Liver (tissue), 9 donors: Measurements from ENCODE around the gene IFT52. TPM values are rescaled to one million over a fixed set of nuclear protein-coding genes. Genes with fewer than 3 reads are reported as not detected.

ENCODE experiments used
- DNase-seq: peaks from one replicate; pipeline ENCODE4 v3.0.0-alpha.2; 2017; ENCODE audit warnings: low spot score
- H3K27ac ChIP-seq, 2 donors: one replicate each; pipeline ENCODE4 v1.7.0; 2013; ENCODE audit warnings: inconsistent platforms in 2 of 2, low read length in 2 of 2, control low read depth in 1 of 2, low read depth in 1 of 2, mild to moderate bottlenecking in 1 of 2
- H3K27me3 ChIP-seq, 4 donors: one replicate each; pipeline versions ENCODE4 v1.6.1 to v1.7.0; 2013; ENCODE audit warnings: low read length in 3 of 4, inconsistent platforms in 1 of 4, mild to moderate bottlenecking in 1 of 4, moderate library complexity in 1 of 4; ENCODE audit not compliant: control insufficient read depth in 4 of 4, insufficient read depth in 4 of 4
- H3K36me3 ChIP-seq, 4 donors: one replicate each; pipeline versions ENCODE4 v1.6.1 to v1.7.0; 2013; ENCODE audit warnings: low read length in 3 of 4, mild to moderate bottlenecking in 3 of 4, low read depth in 1 of 4, moderate library complexity in 1 of 4; ENCODE audit not compliant: control insufficient read depth in 4 of 4, insufficient read depth in 3 of 4
- H3K4me1 ChIP-seq, 4 donors: one replicate each; pipeline versions ENCODE4 v1.6.1 to v1.7.0; 2013; ENCODE audit warnings: low read length in 3 of 4, mild to moderate bottlenecking in 3 of 4, moderate library complexity in 1 of 4; ENCODE audit not compliant: control insufficient read depth in 4 of 4, insufficient read depth in 4 of 4
- H3K4me3 ChIP-seq, 3 donors: one replicate each; pipeline versions ENCODE4 v1.6.1 to v1.7.0; 2013; ENCODE audit warnings: low read length in 3 of 3, control low read depth in 1 of 3, low read depth in 1 of 3, mild to moderate bottlenecking in 1 of 3
- H3K9ac ChIP-seq, 2 donors: one replicate each; pipeline ENCODE4 v1.7.0; 2013; ENCODE audit warnings: low read length in 2 of 2, mild to moderate bottlenecking in 2 of 2, moderate library complexity in 2 of 2, control low read depth in 1 of 2, low read depth in 1 of 2
- H3K9me3 ChIP-seq, 4 donors: one replicate each; pipeline versions ENCODE4 v1.6.1 to v1.7.0; 2013; ENCODE audit warnings: low read length in 3 of 4; ENCODE audit not compliant: control insufficient read depth in 4 of 4
- CTCF ChIP-seq: fragments of 150-350 bp; IDR thresholded peaks from 2 replicates; pipeline ENCODE4 v1.5.1; 2017; ENCODE audit warnings: improper control_type of control experiment, low read depth, low read length; ENCODE audit not compliant: missing input control
- EGR1 ChIP-seq, 2 donors: IDR thresholded peaks; 2 replicates each; pipeline ENCODE4 v1.6.1; 2016 to 2018; ENCODE audit warnings: antibody characterized with exemption in 2 of 2, low read depth in 2 of 2
- FOXA1 ChIP-seq: IDR thresholded peaks from 2 replicates; pipeline ENCODE4 v1.6.1; 2016; ENCODE audit warnings: antibody characterized with exemption
- FOXA2 ChIP-seq: IDR thresholded peaks from 2 replicates; pipeline ENCODE4 v1.6.1; 2016; ENCODE audit warnings: antibody characterized with exemption
- GABPA ChIP-seq, 2 donors: IDR thresholded peaks in 1 of 2; conservative IDR thresholded peaks in 1 of 2; 2 replicates each; pipeline ENCODE4 v1.6.1; 2016; ENCODE audit warnings: antibody characterized with exemption in 2 of 2, mild to moderate bottlenecking in 1 of 2, moderate library complexity in 1 of 2
- HNF4A ChIP-seq, 2 donors: conservative IDR thresholded peaks; 2 replicates each; pipeline ENCODE4 v1.6.1; 2016; ENCODE audit warnings: antibody characterized with exemption in 2 of 2, mild to moderate bottlenecking in 2 of 2
- JUND ChIP-seq, 2 donors: IDR thresholded peaks; 2 replicates each; pipeline ENCODE4 v1.6.1; 2016; ENCODE audit warnings: antibody characterized with exemption in 2 of 2
- NR2F2 ChIP-seq: IDR thresholded peaks from 2 replicates; pipeline ENCODE4 v1.6.1; 2016; ENCODE audit warnings: antibody characterized with exemption
- RAD21 ChIP-seq, 2 donors: IDR thresholded peaks; 2 replicates each; pipeline ENCODE4 v1.6.1; 2016; ENCODE audit warnings: antibody characterized with exemption in 2 of 2, mild to moderate bottlenecking in 2 of 2
- RXRA ChIP-seq, 2 donors: IDR thresholded peaks; 2 replicates each; pipeline ENCODE4 v1.6.1; 2017 to 2018; ENCODE audit warnings: antibody characterized with exemption in 2 of 2, mild to moderate bottlenecking in 1 of 2
- SP1 ChIP-seq: IDR thresholded peaks from 2 replicates; pipeline ENCODE4 v1.6.1; 2018; ENCODE audit warnings: antibody characterized with exemption, mild to moderate bottlenecking
- TAF1 ChIP-seq: conservative IDR thresholded peaks from 2 replicates; pipeline ENCODE4 v1.6.1; 2016; ENCODE audit warnings: antibody characterized with exemption, mild to moderate bottlenecking
- YY1 ChIP-seq: IDR thresholded peaks from 2 replicates; pipeline ENCODE4 v1.6.1; 2016; ENCODE audit warnings: antibody characterized with exemption, mild to moderate bottlenecking
- WGBS: extraction: QIAGEN DNeasy Blood & Tissue Kit; methylation state at CpG from one replicate; pipeline ENCODE4 v1.1.7; 2013; 5-methylcytosine and 5-hydroxymethylcytosine counted together
- polyA plus RNA-seq, 2 donors: library from polyadenylated mRNA; stranded (reverse) in 1 of 2; unstranded in 1 of 2; fragments of 200-250 nt in 1 of 2; fragments of >200 nt in 1 of 2; fragmentation: Nextera tagmentation in 1 of 2; extraction: Ambion mirVana in 1 of 2; gene quantifications; one replicate each; pipeline versions ENCODE4 v1.2.1 to v1.2.3, GENCODE V29; 2013 to 2015
- total RNA-seq, 2 donors: library from RNA; depleted of rRNA; stranded (reverse); fragments of >200 nt; gene quantifications; one replicate each; pipeline ENCODE4 v1.2.3, GENCODE V29; 2014
- TF ChIP-seq, protein P1 (sequence below): IDR thresholded peaks from 2 replicates; pipeline ENCODE4 v1.6.1; 2016; ENCODE audit warnings: antibody characterized with exemption
- TF ChIP-seq, protein P2 (sequence below): IDR thresholded peaks from 2 replicates; pipeline ENCODE4 v1.6.1; 2016; ENCODE audit warnings: antibody characterized with exemption
- TF ChIP-seq, protein P3 (sequence below): IDR thresholded peaks from 2 replicates; pipeline ENCODE4 v1.6.1; 2016; ENCODE audit warnings: antibody characterized with exemption, mild to moderate bottlenecking
- donor health status: healthy.
- donor health status: healthy.
- donor health status: healthy.
- donor health status: healthy.
- donor health status: healthy.

Gene IFT52
- total and polyA plus RNA-seq, 4 donors = 3.3 to 24.3 (median 4.8) TPM

- H3K27ac ChIP-seq = no peak overlapping the region
- H3K27me3 ChIP-seq = no peaks in the 10 kb centered on the region
- TF ChIP-seq FOXA1 (no peak), RAD21 (IDR thresholded peaks at IDR 0.05) (peak; percentile 85 to 89), NR2F2 (no peak), EGR1 (IDR thresholded peaks at IDR 0.05; ENCODE audit: low read depth in 2 of 2) (no peak), SP1 (no peak), HNF4A (conservative IDR thresholded peaks at IDR 0.05) (no peak), YY1 (no peak), TAF1 (no peak), CTCF (peak; percentile 64), JUND (IDR thresholded peaks at IDR 0.05) (no peak), RXRA (IDR thresholded peaks at IDR 0.05) (no peak), FOXA2 (no peak)
- TF ChIP-seq, protein P1, sequence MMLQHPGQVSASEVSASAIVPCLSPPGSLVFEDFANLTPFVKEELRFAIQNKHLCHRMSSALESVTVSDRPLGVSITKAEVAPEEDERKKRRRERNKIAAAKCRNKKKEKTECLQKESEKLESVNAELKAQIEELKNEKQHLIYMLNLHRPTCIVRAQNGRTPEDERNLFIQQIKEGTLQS = no peak
- TF ChIP-seq, protein P2, sequence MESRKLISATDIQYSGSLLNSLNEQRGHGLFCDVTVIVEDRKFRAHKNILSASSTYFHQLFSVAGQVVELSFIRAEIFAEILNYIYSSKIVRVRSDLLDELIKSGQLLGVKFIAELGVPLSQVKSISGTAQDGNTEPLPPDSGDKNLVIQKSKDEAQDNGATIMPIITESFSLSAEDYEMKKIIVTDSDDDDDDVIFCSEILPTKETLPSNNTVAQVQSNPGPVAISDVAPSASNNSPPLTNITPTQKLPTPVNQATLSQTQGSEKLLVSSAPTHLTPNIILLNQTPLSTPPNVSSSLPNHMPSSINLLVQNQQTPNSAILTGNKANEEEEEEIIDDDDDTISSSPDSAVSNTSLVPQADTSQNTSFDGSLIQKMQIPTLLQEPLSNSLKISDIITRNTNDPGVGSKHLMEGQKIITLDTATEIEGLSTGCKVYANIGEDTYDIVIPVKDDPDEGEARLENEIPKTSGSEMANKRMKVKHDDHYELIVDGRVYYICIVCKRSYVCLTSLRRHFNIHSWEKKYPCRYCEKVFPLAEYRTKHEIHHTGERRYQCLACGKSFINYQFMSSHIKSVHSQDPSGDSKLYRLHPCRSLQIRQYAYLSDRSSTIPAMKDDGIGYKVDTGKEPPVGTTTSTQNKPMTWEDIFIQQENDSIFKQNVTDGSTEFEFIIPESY = no peak
- TF ChIP-seq, protein P3, sequence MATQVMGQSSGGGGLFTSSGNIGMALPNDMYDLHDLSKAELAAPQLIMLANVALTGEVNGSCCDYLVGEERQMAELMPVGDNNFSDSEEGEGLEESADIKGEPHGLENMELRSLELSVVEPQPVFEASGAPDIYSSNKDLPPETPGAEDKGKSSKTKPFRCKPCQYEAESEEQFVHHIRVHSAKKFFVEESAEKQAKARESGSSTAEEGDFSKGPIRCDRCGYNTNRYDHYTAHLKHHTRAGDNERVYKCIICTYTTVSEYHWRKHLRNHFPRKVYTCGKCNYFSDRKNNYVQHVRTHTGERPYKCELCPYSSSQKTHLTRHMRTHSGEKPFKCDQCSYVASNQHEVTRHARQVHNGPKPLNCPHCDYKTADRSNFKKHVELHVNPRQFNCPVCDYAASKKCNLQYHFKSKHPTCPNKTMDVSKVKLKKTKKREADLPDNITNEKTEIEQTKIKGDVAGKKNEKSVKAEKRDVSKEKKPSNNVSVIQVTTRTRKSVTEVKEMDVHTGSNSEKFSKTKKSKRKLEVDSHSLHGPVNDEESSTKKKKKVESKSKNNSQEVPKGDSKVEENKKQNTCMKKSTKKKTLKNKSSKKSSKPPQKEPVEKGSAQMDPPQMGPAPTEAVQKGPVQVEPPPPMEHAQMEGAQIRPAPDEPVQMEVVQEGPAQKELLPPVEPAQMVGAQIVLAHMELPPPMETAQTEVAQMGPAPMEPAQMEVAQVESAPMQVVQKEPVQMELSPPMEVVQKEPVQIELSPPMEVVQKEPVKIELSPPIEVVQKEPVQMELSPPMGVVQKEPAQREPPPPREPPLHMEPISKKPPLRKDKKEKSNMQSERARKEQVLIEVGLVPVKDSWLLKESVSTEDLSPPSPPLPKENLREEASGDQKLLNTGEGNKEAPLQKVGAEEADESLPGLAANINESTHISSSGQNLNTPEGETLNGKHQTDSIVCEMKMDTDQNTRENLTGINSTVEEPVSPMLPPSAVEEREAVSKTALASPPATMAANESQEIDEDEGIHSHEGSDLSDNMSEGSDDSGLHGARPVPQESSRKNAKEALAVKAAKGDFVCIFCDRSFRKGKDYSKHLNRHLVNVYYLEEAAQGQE = no peak
- no peak overlapping the region for H3K9ac ChIP-seq
- DNase-seq = peak; percentile 89
- H3K9me3 ChIP-seq = no peaks in the 10 kb centered on the region
- no peaks in the 10 kb centered on the region for H3K36me3 ChIP-seq
- H3K4me1 ChIP-seq = no peaks in the 10 kb centered on the region
- no peak overlapping the region for H3K4me3 ChIP-seq
- WGBS = 83% methylated on average over 5 of the region's 5 CpGs
Measured at GRCh38 chr20:43691928-43692524, 101.3 kb downstream of the IFT52 start.

GRCh38 chr20:43694763-43695162 lies 104.0 kb downstream of the IFT52 start:
- Histone ChIP-seq H3K4me3 (no peak overlapping the region), H3K36me3 (no peaks in the 10 kb centered on the region), H3K9me3 (no peaks in the 10 kb centered on the region), H3K27ac (no peak overlapping the region), H3K27me3 (no peaks in the 10 kb centered on the region), H3K9ac (no peak overlapping the region), H3K4me1 (no peaks in the 10 kb centered on the region)
- 80% methylated on average over 3 of the region's 3 CpGs for WGBS
- DNase-seq = no peak
- TF ChIP-seq HNF4A (conservative IDR thresholded peaks at IDR 0.05) (peak; percentile 6 to 40), CTCF (no peak), GABPA (IDR thresholded peaks at IDR 0.05 in 1 of 2, conservative IDR thresholded peaks at IDR 0.05 in 1 of 2) (no peak)
